GM18526 (cell line): ENCODE data around the gene PTPRN2.

Source experiments
- POLR2A ChIP-seq: IDR thresholded peaks from 3 replicates; pipeline ENCODE4 v1.6.1; 2011; ENCODE audit not compliant: insufficient read length; ENCODE audit errors: extremely low read depth

PTPRN2 gene

GRCh38 chr7:158164101-158165095, 423.2 kb downstream of the PTPRN2 start:
- no peak for TF ChIP-seq POLR2A

DNA sequence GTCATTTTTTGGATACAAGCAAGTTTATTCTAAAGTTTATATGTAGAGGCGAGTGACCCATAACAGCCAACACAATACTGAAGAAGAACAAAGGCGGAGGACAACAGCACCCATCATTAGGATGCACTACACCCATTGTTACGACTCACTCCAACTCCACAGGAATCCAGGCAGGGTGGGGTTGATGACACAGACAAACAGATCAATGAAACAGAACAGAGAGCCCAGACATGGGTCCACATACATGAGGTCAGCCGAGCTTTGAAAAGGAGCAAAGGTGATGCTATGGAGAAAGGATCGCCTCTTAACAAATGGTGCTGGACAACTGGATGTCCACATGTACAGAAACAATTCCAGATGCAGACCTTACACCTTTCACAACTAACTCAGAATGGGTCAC, 426.4 kb downstream of the PTPRN2 start:
- TF ChIP-seq POLR2A = no peak

GRCh38 chr7:158160199-158160598, 427.4 kb downstream of the PTPRN2 start:
- TF ChIP-seq POLR2A = no peak

GRCh38 chr7:158157460-158157859, 430.2 kb downstream of the PTPRN2 start:
- TF ChIP-seq POLR2A = no peak

DNA sequence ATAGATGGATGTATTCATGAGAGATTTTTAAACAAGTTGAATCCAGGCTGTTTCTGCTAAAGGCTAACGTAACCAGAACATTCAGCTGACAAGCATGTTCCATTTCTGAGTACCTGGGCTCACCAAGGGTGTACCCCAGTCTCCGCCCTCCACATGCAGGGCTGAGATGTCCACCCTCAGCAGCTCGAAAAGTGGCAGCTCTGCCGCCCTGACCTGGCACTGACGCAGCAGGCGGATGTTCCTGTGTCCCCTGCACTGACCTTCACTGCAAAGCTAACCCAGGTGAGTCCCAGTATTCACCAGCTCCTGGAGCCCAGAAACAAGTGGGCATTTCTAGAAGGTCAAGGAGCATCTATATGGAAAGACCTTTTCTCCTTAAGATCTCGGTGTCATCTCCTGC, 437.4 kb downstream of the PTPRN2 start:
- TF ChIP-seq POLR2A = no peak

DNA sequence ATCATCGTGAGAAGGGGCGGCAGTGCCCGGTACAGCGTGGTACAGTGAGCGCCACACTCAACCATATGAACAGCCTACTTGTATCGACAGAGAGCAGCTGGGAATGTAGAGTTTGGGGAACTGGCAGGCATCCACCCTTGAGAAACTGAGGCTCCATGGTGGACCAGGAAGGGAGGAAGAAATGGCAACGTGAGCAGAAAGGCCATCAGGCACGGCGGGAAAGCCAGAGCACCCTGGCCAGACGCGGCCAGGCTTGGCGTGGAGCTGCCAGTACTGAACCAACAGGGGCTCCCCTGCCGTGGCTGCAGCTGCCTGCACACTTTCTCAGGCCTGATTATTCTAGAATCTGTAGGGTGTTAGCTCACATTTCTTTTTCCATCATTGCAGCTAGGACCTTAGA, 442.3 kb downstream of the PTPRN2 start:
- TF ChIP-seq POLR2A = no peak

DNA sequence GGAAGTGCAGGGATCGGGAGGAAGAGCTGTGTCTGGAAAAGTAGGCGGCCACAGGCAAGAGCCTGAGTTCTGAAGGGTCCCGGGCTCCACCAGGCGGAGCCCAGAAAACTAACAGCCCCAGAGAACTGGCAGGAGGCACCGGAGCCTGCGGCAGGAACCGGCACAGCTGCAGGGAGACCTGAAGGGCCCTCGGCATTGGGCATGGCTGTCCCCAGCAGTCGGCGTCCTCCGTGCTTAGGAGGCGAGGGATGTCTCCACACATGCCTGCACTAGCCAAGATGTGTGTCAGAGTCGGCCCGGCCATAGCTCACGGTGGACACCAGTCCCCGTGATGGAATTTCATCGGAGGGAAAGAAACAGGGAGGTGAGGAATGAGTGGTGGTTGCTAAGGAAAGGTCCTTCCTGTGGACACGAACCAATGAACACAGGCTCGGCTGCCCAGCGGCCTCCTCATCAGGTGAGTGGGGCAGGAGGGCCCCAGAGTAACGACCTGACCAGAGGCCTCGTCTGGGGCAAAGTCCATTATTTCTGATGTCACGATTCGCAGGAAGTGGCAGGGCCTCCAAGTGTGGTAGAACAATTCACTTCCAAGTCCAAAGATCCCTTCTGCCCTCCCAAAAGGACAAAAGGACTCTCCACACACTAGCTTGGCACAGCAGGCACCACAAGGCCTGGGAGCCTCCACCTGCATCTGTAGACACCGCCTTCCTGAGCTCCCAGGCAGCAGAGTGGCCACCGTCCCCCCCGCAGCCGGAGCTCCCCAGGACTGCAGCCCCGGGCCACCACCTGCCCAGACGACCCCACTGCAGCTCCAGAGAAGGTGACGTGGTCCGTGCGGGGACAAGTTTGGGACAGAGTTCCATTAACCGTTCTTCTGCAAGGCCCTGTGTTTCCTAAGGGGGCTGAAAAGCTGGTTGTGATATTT, 444.2 kb downstream of the PTPRN2 start:
- no peak for TF ChIP-seq POLR2A

DNA sequence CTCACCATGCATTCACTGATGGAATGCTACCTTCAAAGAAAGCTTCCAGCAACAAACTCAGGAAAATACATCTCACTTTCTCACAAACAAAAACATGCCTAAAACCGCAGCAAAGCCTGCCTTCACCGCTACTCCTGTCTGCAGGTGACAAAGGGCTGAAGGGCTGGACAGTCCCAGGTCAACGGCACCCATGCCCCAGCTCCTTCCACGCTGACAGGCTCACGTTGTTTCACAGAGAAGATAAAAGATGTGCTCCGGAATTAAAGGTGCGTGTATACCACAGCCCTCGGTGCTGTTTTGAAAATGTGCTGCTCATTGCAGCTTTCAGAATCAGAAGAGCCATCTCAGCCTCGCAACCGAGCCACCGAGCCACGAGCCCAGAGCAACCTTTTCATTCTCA, 445.0 kb downstream of the PTPRN2 start:
- no peak for TF ChIP-seq POLR2A

DNA sequence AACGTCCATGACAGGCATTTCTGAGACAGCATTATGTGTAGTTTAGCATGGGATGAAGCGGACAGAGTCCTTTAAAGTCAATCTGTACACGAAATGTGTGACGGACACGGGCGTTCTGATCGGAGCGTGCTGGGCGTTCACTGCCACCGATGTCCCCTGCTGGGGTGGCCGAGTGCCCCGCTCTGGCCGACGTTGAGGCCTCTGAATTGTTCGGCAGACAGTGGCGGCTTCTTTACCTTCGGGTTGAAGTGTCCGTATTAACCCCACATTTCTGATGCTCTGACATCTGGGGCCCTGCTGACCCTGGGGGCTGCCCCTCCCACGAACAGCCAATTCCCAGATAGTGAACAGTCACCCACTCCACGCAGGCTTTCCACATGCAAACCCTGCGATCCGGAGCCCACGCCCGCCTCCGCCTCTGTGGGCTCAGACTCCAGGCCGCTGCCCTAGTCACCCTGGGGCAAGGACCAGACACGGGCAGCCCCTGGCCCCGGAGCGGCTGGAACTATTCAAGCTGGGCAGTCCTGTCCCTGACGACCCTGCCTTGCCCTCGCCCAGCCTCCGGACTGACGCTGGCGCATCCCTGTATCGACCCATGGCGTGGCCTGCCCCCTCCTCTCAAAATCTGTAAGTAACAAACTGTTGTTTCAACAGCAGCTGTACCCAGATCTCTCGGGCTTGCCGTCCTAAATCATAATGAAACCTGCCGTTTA, 445.7 kb downstream of the PTPRN2 start:
- no peak for TF ChIP-seq POLR2A

- TF ChIP-seq POLR2A = no peak
Observed at GRCh38 chr7:158141221-158141582, 446.4 kb downstream of the PTPRN2 start.

- no peak for TF ChIP-seq POLR2A
Observed at GRCh38 chr7:158140538-158141220, 446.9 kb downstream of the PTPRN2 start.

- no peak for TF ChIP-seq POLR2A
Observed at GRCh38 chr7:158139499-158139898, 448.1 kb downstream of the PTPRN2 start.

- TF ChIP-seq POLR2A = no peak
Observed at GRCh38 chr7:158138329-158138597, 449.4 kb downstream of the PTPRN2 start.

DNA sequence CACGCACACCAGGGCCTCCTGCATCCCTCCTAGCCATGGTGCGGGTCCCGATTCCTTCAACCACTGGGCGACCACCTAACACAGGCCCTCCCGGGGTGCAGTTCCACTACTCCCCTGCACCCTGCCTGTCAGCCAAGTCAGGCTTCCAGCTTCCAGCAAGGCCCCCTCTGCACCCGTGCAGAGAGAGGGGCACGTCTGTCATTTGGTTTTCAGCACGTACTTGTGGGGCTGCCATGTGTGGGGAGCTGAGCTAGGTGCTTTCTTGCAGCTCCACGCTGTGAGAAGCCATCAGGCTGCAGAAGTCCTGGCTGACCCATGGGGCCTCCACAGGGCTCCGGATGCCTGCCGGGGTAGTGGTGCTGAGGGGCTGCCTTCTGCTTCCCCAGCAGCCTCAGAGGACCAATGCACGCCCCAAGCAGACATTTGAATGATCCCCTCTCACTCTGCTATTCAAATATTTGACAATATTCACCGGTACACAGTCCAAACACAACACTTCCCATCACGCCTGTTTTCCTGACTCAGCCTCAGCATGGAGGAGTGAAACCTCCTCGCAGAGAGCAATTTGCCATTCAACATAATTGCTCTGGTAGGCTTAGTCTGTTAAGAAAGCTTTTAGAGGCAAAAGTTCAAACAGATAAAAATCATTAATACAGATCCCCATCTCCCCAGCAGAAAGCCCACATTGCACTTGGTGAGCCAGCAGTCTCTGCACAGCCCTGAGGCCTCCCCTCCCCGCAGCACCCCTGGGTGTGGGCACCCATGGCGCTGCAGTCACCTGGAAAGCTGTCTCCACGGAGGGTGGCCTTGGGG, 449.9 kb downstream of the PTPRN2 start:
- TF ChIP-seq POLR2A = no peak
